Epidermal melanocyte (primary cell): ENCODE results near the gene CYTH1.
"Not testable (repeated sequence)": the region's sequence is repeated elsewhere in the genome, so short reads cannot be mapped to it uniquely, and the experiment has no call there.

Source experiments
- DNase-seq: peaks from one replicate; pipeline ENCODE4 v3.0.0; 2011; ENCODE audit warnings: low spot score; ENCODE audit not compliant: insufficient read length

The CYTH1 gene

GRCh38 chr17:78761789-78762406 lies 20.2 kb downstream of the CYTH1 start:
- DNase-seq: no peak

DNA sequence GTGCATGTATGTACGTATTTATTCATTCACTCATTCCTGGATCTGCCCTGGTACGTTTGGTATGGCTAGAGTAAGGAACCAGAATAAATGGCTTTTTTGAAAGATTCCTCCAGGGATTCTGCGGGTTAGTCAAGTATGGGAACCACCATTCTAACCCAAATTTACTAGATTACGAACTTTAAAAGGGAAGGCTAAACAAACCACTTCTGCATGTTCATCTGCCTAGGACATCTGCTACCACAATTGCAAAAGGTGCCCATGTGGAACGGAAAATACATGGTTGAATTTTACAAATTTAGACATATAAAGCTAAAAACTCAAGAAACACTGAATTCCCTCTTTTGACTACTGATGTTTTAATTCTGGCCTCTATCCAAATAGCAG lies 22.1 kb downstream of the CYTH1 start:
- DNase-seq: no peak

DNA sequence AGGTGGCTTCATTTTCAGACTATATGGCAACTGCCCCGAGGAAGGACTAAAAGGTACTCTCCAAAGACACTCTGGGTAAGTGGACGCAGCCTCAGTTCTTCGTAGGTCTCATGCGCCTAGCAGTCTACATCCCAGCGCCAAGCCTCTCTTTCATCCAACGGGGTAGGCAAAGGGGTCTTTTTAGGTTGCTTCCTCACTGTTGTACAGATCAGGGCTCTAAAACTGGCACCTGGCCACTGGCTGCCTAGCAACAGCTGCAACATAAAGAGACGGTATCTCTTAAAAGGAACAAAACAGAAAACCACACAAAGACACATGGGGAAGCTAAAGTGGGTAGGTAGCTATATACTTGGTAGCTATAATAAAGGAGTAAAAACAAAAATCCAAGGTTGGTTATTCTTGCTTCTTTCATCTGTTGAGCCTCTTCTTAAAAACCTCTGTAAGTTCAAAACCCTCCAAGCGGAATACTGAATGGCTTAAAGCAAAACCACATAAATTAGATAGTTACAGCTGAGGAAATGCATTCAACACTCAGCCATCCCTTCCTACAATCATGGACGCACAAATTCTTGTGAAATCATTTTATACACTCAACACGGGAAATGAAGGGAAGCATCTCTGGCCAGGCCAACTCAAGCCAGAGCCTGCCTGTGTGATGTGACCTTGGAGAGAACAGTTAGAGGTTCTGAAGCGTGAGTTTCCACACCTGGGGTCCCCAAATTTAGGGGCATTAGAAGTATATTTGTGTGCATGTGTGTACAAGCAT lies 22.7 kb downstream of the CYTH1 start:
- DNase-seq: no peak

DNA sequence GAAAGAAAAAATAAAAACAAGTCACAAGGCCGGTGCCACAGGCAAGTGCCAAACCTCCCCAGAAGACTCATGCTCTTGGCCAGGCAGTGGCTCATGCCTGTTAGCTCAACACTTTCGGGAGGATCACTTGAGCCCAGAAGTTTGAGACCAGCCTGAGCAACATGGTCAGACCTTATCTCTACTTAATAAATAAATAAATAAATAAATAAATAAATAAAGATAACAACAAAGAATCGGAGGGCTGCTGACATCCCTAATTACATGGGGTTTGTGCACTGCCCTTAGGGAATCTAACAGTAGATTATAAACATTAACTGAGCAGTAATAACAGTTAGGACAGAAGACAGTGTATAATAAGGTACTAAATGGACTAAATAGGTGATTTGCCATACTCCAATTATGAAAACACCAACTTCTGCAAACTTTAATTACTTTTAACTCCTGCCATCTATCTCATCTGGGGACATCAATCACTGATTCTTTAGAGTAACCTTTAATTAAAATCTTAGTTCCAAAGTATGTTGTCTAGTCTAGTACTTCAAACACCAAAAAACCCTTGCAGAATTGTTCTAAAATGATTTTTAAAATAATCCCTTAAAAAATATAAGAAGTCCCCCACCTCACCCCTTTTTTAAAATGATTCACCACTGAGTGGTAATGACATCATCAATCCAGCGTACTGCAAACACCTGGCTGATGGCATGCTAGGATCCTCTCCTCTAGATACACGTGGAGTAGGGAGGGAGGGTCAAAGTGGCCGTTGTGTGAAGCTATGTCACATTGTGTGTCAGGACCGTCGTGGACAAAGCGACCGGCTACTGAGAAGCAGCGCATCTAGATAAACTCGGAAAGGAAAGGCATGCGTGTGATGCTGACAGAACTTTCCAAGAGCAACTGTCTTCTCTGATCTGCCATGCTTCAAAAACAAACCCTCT lies 28.5 kb downstream of the CYTH1 start:
- DNase-seq: no peak

DNA sequence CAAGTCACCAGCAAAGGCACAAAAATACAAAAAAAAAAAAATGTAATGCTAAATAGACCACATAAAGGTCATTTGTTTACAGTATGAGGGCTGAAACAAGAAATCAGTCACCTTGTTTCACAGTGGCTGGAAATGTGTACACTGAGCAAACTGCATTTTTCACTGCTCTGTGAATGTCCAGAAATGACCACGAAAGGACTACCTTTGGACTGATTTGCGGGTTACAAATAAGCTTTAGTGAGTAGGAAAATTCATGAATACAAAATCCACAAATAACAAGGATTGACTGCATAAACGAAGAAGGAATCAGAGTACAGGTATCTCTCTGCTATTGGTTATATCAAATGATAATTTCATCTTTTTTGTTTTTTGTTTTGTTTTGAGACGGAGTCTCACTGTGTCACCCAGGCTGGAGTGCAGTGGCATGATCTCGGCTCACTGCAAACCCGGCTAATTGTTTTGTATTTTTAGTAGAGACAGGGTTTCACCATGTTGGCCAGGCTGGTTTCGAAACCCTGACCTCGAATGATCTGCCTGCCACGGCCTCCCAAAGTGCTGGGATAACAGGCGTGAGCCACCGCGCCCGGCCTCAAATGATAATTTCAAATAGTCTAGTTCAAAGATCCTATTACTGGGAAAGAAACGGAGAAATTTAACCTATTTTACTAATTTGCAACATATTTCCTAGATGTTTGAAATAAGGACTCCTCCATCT lies 30.5 kb downstream of the CYTH1 start:
- DNase-seq: no peak

DNA sequence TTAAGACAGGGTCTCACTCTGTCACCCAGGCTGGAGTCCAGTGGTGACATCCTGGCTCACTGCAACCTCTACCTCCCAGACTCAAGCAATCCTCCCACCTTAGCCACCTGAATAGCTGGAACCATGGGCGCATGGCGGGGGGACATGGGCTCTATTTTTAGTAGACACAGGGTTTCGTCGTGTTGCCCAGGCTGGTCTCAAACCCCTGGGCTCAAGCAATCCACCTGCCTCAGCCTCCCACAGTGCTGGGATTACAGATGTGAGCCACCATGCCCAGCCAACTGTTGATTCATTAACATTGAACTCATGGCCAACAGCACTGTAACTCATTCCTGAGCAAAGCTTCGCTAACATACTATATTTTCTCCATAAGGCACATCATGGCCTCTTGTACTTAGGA lies 31.1 kb downstream of the CYTH1 start:
- DNase-seq: not testable (repeated sequence)

GRCh38 chr17:78748730-78749317 lies 33.2 kb downstream of the CYTH1 start:
- no peak for DNase-seq

DNA sequence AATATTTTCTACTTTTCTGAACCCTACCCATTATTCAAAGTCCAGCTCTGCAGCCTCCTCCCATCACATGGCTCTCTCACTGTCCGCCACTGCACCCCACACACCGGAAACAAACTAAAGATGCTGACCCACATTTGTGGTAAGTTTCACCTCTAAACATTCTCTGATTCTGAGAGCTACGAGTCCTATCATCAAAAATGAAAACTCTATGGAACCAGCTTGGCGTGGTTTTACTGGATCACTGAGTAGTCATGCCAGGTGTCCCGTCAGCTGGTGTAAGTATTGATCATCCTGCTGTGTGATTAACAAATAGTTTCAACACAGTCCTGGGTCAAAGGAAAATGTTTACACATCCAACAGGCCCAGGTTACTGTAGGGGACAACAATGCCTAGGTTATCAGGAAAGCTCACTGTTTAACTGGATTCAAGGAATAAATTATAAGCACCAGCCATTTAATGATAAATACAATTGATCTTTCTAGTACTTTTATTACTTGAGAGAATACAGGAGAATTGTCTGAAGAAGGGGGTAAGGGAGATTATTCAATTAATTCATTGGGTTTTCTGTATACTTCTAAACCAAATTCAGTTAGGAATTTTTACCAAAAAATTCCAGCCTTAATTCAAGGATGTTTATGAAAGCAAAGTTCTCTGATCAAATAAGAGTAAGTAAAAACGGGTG lies 33.9 kb downstream of the CYTH1 start:
- no peak for DNase-seq

DNA sequence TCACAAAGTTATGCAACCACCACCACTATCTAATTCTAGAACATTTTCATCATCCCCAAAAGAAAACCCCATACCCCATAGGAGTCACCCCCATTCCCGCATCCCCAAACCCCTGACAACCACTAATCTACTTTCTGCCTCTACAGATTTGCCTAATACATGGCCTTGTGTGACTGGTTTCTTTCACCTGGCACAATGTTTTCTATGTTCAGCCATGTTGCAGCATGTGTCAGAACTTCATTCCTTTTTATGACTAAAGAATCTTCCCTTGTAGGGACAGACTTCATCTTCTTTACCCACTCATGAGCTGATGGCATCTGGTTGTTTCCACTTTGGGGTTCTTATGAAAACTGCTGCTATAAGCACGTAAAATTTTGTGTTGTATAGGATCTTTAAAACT lies 34.6 kb downstream of the CYTH1 start:
- DNase-seq: no peak

GRCh38 chr17:78746949-78747269 lies 35.2 kb downstream of the CYTH1 start:
- DNase-seq: no peak

DNA sequence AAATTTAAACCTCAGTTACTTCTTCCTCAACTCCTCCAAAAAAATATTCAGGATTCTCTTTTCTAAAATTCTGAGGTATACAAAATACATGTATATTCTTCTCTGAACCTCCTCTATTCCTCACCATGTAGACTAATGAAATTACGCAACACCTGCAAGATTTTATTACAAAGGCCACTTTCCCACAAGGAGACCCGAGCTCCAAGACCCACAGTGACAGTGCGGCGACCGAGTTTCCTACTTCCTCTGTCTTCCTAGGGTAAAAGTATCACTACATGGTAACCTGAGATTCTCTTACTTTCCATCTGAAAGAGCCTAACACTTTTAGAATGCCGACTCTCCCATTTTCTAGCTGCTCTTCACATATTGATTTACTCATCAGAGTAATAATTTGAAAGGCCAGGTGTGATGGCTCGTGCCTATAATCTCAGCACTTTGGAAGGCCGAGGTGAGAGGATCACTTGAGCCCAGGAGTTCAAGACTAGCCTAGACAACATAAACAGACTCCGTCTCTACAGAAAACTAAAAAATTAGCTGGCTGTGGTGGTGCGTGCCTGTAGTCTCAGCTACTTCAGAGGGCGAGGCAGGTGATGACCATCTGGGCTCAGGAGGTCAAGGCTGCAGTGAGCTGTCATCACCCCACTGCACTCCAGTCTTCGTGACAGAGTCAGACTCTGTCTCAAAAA lies 35.7 kb downstream of the CYTH1 start:
- DNase-seq: no peak

GRCh38 chr17:78745407-78746088 lies 36.5 kb downstream of the CYTH1 start:
- no peak for DNase-seq

- no peak for DNase-seq
These were observed 39.2 kb downstream of the CYTH1 start for GRCh38 chr17:78742901-78743300.

GRCh38 chr17:78741644-78742284 lies 40.3 kb downstream of the CYTH1 start:
- no peak for DNase-seq

DNA sequence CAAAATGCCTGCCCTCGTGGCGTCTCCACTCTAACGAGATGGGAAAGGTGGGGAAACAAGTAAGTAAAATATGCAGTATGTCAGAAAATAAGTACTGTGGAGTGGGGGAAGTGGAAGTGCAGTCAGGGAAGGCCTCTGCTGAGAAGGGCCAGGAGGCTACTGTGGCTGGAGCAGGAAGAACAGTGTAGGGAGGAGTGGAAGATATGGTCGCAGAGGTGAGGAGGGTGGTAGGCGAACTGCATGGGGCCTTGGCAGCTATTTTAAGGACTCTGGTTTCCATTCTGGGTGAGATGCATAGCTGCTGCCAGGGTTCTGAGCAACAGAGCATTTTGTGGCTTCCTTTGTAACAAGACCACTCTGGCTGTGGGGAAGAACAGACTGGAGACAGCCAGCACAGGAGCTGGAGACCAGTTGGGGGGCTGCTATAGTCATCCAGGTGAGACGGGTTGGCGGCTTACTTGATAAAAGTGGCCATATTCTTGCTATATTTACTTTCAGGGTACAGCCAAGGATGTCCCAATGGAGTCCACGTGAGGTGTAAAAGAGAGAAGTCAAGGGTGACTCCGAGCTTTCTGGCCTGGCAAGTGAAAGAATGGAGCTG lies 42.6 kb downstream of the CYTH1 start:
- DNase-seq: no peak

- no peak for DNase-seq
These were observed 43.4 kb downstream of the CYTH1 start for GRCh38 chr17:78738698-78739097.

DNA sequence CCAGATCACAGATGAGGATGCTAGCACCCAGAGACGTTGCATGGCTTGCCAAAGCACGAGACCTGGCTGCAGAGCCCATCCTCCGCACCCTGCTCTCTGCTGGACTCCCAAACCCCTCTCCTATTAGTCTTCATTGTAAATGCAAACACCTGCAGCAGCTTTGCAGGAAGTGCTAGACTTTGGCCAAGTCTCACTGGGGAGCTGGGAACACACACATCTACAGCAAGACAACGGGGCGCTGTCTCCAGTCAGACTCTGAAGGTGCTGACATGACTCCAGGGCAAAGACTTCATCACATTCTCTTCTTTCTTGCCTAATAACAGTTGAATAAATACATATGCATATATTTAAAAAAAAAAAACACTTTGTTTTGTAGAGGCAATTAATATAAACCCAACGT lies 43.8 kb downstream of the CYTH1 start:
- no peak for DNase-seq

GRCh38 chr17:78737332-78737731 lies 44.7 kb downstream of the CYTH1 start:
- no peak for DNase-seq
